GM18519 (cell line): ENCODE measurements around the gene CCDC116.
A peak's percentile ranks its signal among the peaks of the same experiment; 100 is the strongest.

ENCODE experiments used
- ATAC-seq: cut with Tn5 transposase; IDR thresholded peaks from one replicate; pipeline ENCODE4 v1.9.1; 2021; ENCODE audit warnings: mild to moderate bottlenecking, moderate library complexity; ENCODE audit not compliant: unreplicated experiment, low FRiP score

The CCDC116 gene

GRCh38 chr22:21646608-21647590 lies 14.3 kb downstream of the CCDC116 start:
- no peak for ATAC-seq

GRCh38 chr22:21650280-21650679 lies 17.7 kb downstream of the CCDC116 start:
- ATAC-seq, result no peak

- no peak for ATAC-seq
These were observed 18.4 kb downstream of the CCDC116 start for GRCh38 chr22:21650823-21651520.

GRCh38 chr22:21651521-21652009 lies 19.0 kb downstream of the CCDC116 start:
- no peak for ATAC-seq

GRCh38 chr22:21652010-21652546 lies 19.5 kb downstream of the CCDC116 start:
- peak; percentile 68 for ATAC-seq

GRCh38 chr22:21652547-21653545 lies 20.3 kb downstream of the CCDC116 start:
- ATAC-seq, result no peak

- ATAC-seq, result no peak
These were observed 24.4 kb downstream of the CCDC116 start for GRCh38 chr22:21657020-21657359.

GRCh38 chr22:21657360-21658032 lies 24.9 kb downstream of the CCDC116 start:
- ATAC-seq, result peak; percentile 39

- no peak for ATAC-seq
These were observed 27.4 kb downstream of the CCDC116 start for GRCh38 chr22:21659864-21660525.

- ATAC-seq, result no peak
These were observed 28.3 kb downstream of the CCDC116 start for GRCh38 chr22:21660904-21661303.

GRCh38 chr22:21661991-21662390 lies 29.4 kb downstream of the CCDC116 start:
- ATAC-seq, result no peak

GRCh38 chr22:21663738-21664137 lies 31.2 kb downstream of the CCDC116 start:
- no peak for ATAC-seq

GRCh38 chr22:21665047-21665851 lies 32.7 kb downstream of the CCDC116 start:
- no peak for ATAC-seq

- no peak for ATAC-seq
These were observed 34.2 kb downstream of the CCDC116 start for GRCh38 chr22:21666786-21667185.

- no peak for ATAC-seq
These were observed 36.5 kb downstream of the CCDC116 start for GRCh38 chr22:21669026-21669425.

- ATAC-seq, result no peak
These were observed 39.6 kb downstream of the CCDC116 start for GRCh38 chr22:21672107-21672629.

- no peak for ATAC-seq
These were observed 41.2 kb downstream of the CCDC116 start for GRCh38 chr22:21673534-21674321.
